Prostate gland (tissue), 2 donors: ENCODE results near the gene CCDC91. TPM values are rescaled to one million over a fixed set of nuclear protein-coding genes. Genes with fewer than 3 reads are reported as not detected.

Experiments used
- DNase-seq: peaks from one replicate; pipeline ENCODE4 v3.0.0-alpha.2; 2019; ENCODE audit warnings: low spot score
- H3K27ac ChIP-seq, 2 donors: fragments of 200-600 bp; sonication (generic); 2 replicates each; pipeline ENCODE4 v1.5.1; 2017 to 2019
- H3K27me3 ChIP-seq: fragments of 200-600 bp; sonication (generic); replicated peaks from 2 replicates; pipeline ENCODE4 v1.5.1; 2019; ENCODE audit not compliant: insufficient read depth
- H3K36me3 ChIP-seq, 2 donors: fragments of 200-600 bp; sonication (generic); 1 replicate in 1 of 2; 2 replicates in 1 of 2; pipeline versions ENCODE4 v1.5.1 to v1.8.1; 2017 to 2019
- H3K4me1 ChIP-seq: fragments of 200-600 bp; sonication (generic); replicated peaks from 2 replicates; pipeline ENCODE4 v1.5.1; 2019
- H3K4me3 ChIP-seq, 2 donors: fragments of 200-600 bp; sonication (generic); 2 replicates each; pipeline ENCODE4 v1.5.1; 2017 to 2019
- H3K9me3 ChIP-seq: fragments of 200-600 bp; sonication (generic); 2 replicates; pipeline ENCODE4 v1.5.1; 2017
- POLR2A ChIP-seq: fragments of 450-650 bp; IDR thresholded peaks from one replicate; pipeline ENCODE4 v1.6.1; 2016; ENCODE audit warnings: antibody characterized with exemption, mild to moderate bottlenecking
- POLR2AphosphoS5 ChIP-seq: sonication (generic); formaldehyde crosslinking; IDR thresholded peaks from one replicate; pipeline ENCODE4 v1.6.1; 2017; ENCODE audit warnings: antibody characterized with exemption
- whole genome bisulfite sequencing: methylation state at CpG from one replicate; pipeline ENCODE4 v1.1.5; 2018; 5-methylcytosine and 5-hydroxymethylcytosine counted together
- intact Hi-C: fragments of 100-400 bp; cut with DNase I; formaldehyde crosslinking; loops from one replicate; pipeline ENCODE4 v1.14.2; 2022
- total RNA-seq, 2 donors: library from RNA; depleted of rRNA; stranded (reverse); fragments of >200 nt; gene quantifications; one replicate each; pipeline ENCODE4 v1.1.0, GENCODE V29; 2016
- TF ChIP-seq, protein P1 (sequence below), 4 experiments: fragments of 200-600 bp in 2 of 4; fragments of 450-650 bp in 2 of 4; sonication (generic) in 2 of 4; IDR thresholded peaks; 1 replicate in 3 of 4; 2 replicates in 1 of 4; pipeline ENCODE4 v1.5.1; 2016 to 2019; ENCODE audit warnings: antibody characterized with exemption in 4 of 4, mild to moderate bottlenecking in 2 of 4, moderate library complexity in 2 of 4

The CCDC91 gene
- total RNA-seq, 2 donors from 2014 or later: 25.3 to 42.4 TPM

DNA sequence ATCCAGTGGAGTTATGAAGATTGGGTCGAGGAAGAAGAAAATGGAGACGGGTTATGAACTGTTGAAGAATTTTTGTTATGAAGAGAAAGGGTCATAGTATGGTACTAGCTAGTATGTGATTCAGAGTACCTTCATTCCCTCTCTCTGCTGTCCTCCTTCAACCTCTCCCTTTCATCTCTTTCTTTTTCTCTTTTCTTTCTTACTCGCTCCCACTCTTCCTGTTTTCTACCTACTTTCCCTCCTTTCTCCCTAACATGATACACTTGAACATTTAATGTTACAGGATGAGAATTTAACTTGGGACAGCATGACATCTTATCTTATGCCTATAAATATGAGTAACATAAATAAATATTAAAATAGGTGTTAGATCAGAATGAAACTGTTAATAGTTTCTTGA lies 112.9 kb downstream of the CCDC91 start:
- intact Hi-C loops: no loop called here
- Histone ChIP-seq H3K27me3 (no peaks in the 10 kb centered on the region), H3K9me3 (no peaks in the 10 kb centered on the region), H3K36me3 (no peaks in the 10 kb centered on the region), H3K4me3 (no peak overlapping the region), H3K4me1 (no peaks in the 10 kb centered on the region), H3K27ac (no peak overlapping the region)
- TF ChIP-seq POLR2AphosphoS5 (no peak), POLR2A (no peak)
- TF ChIP-seq, protein P1, sequence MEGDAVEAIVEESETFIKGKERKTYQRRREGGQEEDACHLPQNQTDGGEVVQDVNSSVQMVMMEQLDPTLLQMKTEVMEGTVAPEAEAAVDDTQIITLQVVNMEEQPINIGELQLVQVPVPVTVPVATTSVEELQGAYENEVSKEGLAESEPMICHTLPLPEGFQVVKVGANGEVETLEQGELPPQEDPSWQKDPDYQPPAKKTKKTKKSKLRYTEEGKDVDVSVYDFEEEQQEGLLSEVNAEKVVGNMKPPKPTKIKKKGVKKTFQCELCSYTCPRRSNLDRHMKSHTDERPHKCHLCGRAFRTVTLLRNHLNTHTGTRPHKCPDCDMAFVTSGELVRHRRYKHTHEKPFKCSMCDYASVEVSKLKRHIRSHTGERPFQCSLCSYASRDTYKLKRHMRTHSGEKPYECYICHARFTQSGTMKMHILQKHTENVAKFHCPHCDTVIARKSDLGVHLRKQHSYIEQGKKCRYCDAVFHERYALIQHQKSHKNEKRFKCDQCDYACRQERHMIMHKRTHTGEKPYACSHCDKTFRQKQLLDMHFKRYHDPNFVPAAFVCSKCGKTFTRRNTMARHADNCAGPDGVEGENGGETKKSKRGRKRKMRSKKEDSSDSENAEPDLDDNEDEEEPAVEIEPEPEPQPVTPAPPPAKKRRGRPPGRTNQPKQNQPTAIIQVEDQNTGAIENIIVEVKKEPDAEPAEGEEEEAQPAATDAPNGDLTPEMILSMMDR (IDR thresholded peaks at IDR 0.05): no peak
- 92% methylated on average over 3 of the region's 3 CpGs for WGBS
- DNase-seq: no peak

DNA sequence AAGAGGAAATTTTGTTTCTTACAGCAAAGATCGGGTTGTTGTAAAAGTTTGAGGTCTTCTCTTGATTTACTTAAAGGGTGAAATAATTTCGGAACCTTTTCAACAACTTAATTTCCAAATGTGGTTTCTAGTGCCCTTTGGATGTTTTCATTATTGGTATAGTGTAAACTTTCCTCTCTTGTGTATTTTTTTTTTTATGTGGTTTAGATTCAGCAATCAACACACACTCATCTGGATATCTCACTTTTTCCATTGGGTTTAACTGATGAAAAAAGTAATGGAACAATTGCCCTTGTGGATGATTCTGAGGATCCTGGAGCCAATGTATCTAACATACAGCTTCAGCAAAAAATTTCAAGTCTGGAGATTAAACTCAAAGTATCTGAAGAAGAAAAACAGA lies 116.3 kb downstream of the CCDC91 start:
- H3K27ac ChIP-seq: no peak overlapping the region
- H3K4me3 ChIP-seq: no peak overlapping the region
- H3K27me3 ChIP-seq: no peaks in the 10 kb centered on the region
- no peaks in the 10 kb centered on the region for H3K4me1 ChIP-seq
- H3K9me3 ChIP-seq: no peaks in the 10 kb centered on the region
- DNase-seq: no peak
- H3K36me3 ChIP-seq: no peaks in the 10 kb centered on the region
- TF ChIP-seq, protein P1 (IDR thresholded peaks at IDR 0.05): no peak
- no peak for TF ChIP-seq POLR2A
- no peak for TF ChIP-seq POLR2AphosphoS5
- intact Hi-C loops: no loop called here
- 93% methylated on average over 2 of the region's 2 CpGs for WGBS

DNA sequence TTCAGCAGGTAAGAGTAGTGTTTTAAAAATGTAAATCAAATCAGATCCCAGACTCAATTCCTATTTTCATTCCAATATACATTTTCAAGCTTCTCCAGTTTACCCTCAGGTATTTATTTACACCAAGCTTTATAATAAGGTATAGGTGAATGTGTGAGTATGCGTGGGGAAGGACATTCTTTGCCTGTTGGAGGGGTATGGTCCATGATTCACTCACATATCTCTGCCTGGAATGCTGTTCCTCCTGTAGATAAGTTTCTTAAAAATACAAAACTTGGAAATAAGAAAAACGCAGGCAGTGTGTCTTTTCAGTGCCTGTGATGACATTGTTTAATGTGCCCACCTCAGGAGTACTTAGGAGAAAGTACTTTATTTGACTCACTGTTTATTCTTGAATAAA lies 118.6 kb downstream of the CCDC91 start:
- Histone ChIP-seq H3K27ac (no peak overlapping the region), H3K4me1 (no peaks in the 10 kb centered on the region), H3K36me3 (no peaks in the 10 kb centered on the region), H3K9me3 (no peaks in the 10 kb centered on the region), H3K27me3 (no peaks in the 10 kb centered on the region), H3K4me3 (no peak overlapping the region)
- intact Hi-C loops: no loop called here
- no peak for DNase-seq
- TF ChIP-seq POLR2AphosphoS5 (no peak), POLR2A (no peak)
- TF ChIP-seq, protein P1 (IDR thresholded peaks at IDR 0.05): no peak
- 87% methylated on average over 2 of the region's 2 CpGs for WGBS

DNA sequence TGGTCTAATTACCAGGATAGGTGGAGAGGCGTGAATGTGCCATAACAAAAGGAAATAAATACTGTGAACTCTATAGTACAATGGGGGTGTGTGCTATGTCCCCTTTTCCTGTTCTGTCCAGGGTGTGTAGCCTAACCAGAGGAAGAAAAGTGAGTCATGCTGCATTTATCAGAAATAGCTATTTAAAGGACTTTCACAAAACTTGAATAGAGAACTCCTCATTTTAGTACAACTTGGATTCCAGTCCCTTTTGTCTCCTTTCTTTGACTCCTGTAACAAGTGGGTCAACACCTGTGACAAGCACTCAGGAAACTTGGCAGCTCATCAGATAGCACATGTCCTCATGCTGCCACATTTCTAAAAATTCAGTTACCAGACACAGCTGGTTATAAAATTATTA lies 123.4 kb downstream of the CCDC91 start:
- H3K9me3 ChIP-seq: no peaks in the 10 kb centered on the region
- no peak overlapping the region for H3K27ac ChIP-seq
- no peaks in the 10 kb centered on the region for H3K27me3 ChIP-seq
- H3K4me1 ChIP-seq: no peaks in the 10 kb centered on the region
- no peak for TF ChIP-seq POLR2AphosphoS5
- TF ChIP-seq, protein P1 (IDR thresholded peaks at IDR 0.05): no peak
- TF ChIP-seq POLR2A: no peak
- intact Hi-C loops: no loop called here
- H3K36me3 ChIP-seq: no peaks in the 10 kb centered on the region
- WGBS: 85% methylated on average over 1 of the region's 1 CpG
- no peak overlapping the region for H3K4me3 ChIP-seq
- no peak for DNase-seq

DNA sequence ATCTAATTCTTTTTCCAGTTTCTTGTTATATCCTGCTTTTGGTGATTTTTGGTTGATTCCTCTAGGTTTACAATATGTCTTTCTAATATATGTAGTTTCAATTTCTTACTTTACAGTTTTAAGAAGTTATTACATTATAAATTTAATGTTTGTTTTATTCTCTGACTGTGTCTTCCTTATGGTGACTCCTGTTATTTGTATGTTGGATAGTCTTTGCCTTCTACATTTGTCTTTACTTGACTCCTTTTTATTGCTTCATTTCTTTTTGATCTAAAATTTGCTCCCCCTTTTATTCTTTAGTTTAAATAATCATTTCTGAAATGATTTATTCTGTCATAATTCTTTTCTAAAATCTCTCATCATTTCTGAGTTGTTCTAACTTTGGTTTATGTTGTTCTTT lies 125.8 kb downstream of the CCDC91 start:
- Histone ChIP-seq H3K27ac (no peak overlapping the region), H3K4me1 (no peaks in the 10 kb centered on the region), H3K27me3 (no peaks in the 10 kb centered on the region), H3K9me3 (no peaks in the 10 kb centered on the region), H3K4me3 (no peak overlapping the region), H3K36me3 (no peaks in the 10 kb centered on the region)
- intact Hi-C loops: no loop called here
- TF ChIP-seq, protein P1 (IDR thresholded peaks at IDR 0.05): no peak
- TF ChIP-seq POLR2A (no peak), POLR2AphosphoS5 (no peak)
- DNase-seq: no peak
